ENCODE measurements around the gene TPK1.

TPK1 gene

GRCh38 chr7:144792050-144792449 is 43.8 kb downstream of the TPK1 start:
- in situ Hi-C loops (cut with HindIII; ENCODE audit: low pct_ligation_motif_present, low sequenced_read_pairs), result no loop called here
- no peak for DNase-seq
- no peaks in the 10 kb centered on the region for H3K36me3 ChIP-seq (replicated peaks)
- H3K4me3 ChIP-seq (ENCODE audit: low read depth, low read length), result no peak overlapping the region
- no peak for TF ChIP-seq CTCF (IDR thresholded peaks at IDR 0.05; ENCODE audit: low read depth, low read length, missing control alignments)
- no peaks in the 10 kb centered on the region for H3K27me3 ChIP-seq (replicated peaks)
- no peak overlapping the region for H3K27ac ChIP-seq

DNA sequence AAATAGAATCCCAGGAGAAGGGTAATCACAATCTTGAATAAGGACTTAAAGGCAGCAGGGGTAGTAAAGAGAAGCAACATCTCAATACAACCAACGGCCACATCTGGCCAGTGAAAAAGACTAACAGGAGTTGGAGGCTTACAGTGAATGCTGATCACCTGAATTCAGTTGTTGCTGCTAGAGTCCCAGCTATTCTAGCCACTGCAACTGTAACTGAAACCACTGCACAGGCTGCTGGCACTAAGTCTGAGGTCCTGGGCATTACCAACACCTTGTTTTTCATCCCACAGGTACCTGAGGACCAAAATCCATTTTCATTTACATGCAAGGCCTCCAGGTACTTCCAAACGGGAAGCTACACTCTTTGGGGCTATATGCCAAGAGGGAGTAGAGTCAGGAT is 44.4 kb downstream of the TPK1 start:
- no peak for TF ChIP-seq CTCF (IDR thresholded peaks at IDR 0.05; ENCODE audit: low read depth, low read length, missing control alignments)
- no peak overlapping the region for H3K4me3 ChIP-seq (ENCODE audit: low read depth, low read length)
- H3K27me3 ChIP-seq (replicated peaks), result no peaks in the 10 kb centered on the region
- DNase-seq, result no peak
- H3K27ac ChIP-seq, result no peak overlapping the region
- in situ Hi-C loops (cut with HindIII; ENCODE audit: low pct_ligation_motif_present, low sequenced_read_pairs), result no loop called here
- no peaks in the 10 kb centered on the region for H3K36me3 ChIP-seq (replicated peaks)

GRCh38 chr7:144787127-144787526 is 48.7 kb downstream of the TPK1 start:
- no peaks in the 10 kb centered on the region for H3K27me3 ChIP-seq (replicated peaks)
- DNase-seq, result no peak
- no peaks in the 10 kb centered on the region for H3K36me3 ChIP-seq (replicated peaks)
- no peak overlapping the region for H3K27ac ChIP-seq
- peak; percentile 17 for TF ChIP-seq CTCF (IDR thresholded peaks at IDR 0.05; ENCODE audit: low read depth, low read length, missing control alignments)
- H3K4me3 ChIP-seq (ENCODE audit: low read depth, low read length), result no peak overlapping the region
- in situ Hi-C loops (cut with HindIII; ENCODE audit: low pct_ligation_motif_present, low sequenced_read_pairs), result no loop called here

GRCh38 chr7:144786522-144786921 is 49.3 kb downstream of the TPK1 start:
- no peak overlapping the region for H3K4me3 ChIP-seq (ENCODE audit: low read depth, low read length)
- no peak overlapping the region for H3K27ac ChIP-seq
- no peaks in the 10 kb centered on the region for H3K36me3 ChIP-seq (replicated peaks)
- peak; percentile 6 for TF ChIP-seq CTCF (IDR thresholded peaks at IDR 0.05; ENCODE audit: low read depth, low read length, missing control alignments)
- in situ Hi-C loops (cut with HindIII; ENCODE audit: low pct_ligation_motif_present, low sequenced_read_pairs), result no loop called here
- no peaks in the 10 kb centered on the region for H3K27me3 ChIP-seq (replicated peaks)
- DNase-seq, result no peak

DNA sequence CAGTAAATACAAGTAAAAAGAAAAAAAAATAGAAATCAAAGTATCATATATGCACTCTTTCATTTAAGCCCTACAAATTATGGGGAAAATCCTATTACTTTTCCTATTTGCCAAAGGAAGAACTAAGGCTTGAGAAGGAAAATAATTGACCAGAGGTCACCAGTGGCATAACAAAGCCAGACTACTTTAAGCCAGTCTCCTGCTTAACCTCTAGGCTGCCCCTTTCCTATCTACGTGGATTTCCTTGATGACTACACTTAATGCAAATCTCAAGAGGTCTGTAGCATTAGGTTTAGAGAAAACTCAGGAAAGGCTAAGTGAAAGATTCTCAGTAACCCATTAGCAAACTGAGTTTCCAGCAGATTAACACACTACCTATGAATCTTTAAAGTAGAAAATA is 49.8 kb downstream of the TPK1 start:
- no peak for DNase-seq
- no peak overlapping the region for H3K27ac ChIP-seq
- no peak overlapping the region for H3K4me3 ChIP-seq (ENCODE audit: low read depth, low read length)
- TF ChIP-seq CTCF (IDR thresholded peaks at IDR 0.05; ENCODE audit: low read depth, low read length, missing control alignments), result no peak
- H3K36me3 ChIP-seq (replicated peaks), result no peaks in the 10 kb centered on the region
- in situ Hi-C loops (cut with HindIII; ENCODE audit: low pct_ligation_motif_present, low sequenced_read_pairs), result no loop called here
- H3K27me3 ChIP-seq (replicated peaks), result no peaks in the 10 kb centered on the region

DNA sequence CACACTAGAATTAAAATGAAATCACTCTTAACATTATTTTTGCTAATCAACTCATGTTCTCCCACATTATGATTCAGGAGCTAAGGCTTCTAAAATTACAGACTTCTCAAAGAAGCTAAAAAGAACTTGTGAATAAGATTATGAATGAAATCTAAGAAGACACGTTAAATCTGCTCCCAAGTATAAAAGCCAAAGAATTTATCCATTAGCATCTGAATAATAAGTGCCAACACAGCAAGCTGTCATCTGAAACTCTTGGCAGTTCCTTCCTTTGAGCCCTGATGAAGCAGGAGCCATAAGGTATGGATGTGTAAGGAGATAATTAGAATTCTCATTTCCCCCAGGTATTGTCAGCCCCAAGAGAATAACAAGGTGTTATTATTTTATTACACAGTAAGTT is 50.3 kb downstream of the TPK1 start:
- in situ Hi-C loops (cut with HindIII; ENCODE audit: low pct_ligation_motif_present, low sequenced_read_pairs), result no loop called here
- no peak for DNase-seq
- Histone ChIP-seq H3K27me3 (replicated peaks) (no peaks in the 10 kb centered on the region), H3K36me3 (replicated peaks) (no peaks in the 10 kb centered on the region), H3K27ac (no peak overlapping the region), H3K4me3 (ENCODE audit: low read depth, low read length) (no peak overlapping the region)
- no peak for TF ChIP-seq CTCF (IDR thresholded peaks at IDR 0.05; ENCODE audit: low read depth, low read length, missing control alignments)
